B cell (primary cell): Measurements from ENCODE around the gene PRIM2. TPM values are rescaled to one million over a fixed set of nuclear protein-coding genes. Genes with fewer than 3 reads are reported as not detected.

ENCODE experiments used
- ATAC-seq: fragments of 200-7000 bp; cut with Tn5 transposase; one replicate; pipeline ENCODE4 v1.10.0; 2021; ENCODE audit warnings: low read depth, mild to moderate bottlenecking, moderate number of reproducible peaks, moderate library complexity
- CTCF ChIA-PET: fragments of 350-600 bp; sonication (Branson Sonifier 250); formaldehyde crosslinking; loops from one replicate; lab custom pipeline; 2021; ENCODE audit warnings: antibody characterized with exemption, inconsistent platforms; lab: Charles Lee
- POLR2A ChIA-PET: fragments of 350-600 bp; sonication (Branson Sonifier 250); formaldehyde crosslinking; loops from one replicate; lab custom pipeline; 2021; ENCODE audit warnings: antibody characterized with exemption; lab: Charles Lee
- DNase-seq: peaks from one replicate; pipeline ENCODE4 v3.0.0; 2013
- H2AFZ ChIP-seq: 2 replicates; pipeline ENCODE4 v1.6.1; 2012; ENCODE audit warnings: mild to moderate bottlenecking, low read depth, low read length; ENCODE audit not compliant: insufficient read depth, poor library complexity, severe bottlenecking
- H3K27ac ChIP-seq, 2 donors: 1 replicate in 1 of 2; 2 replicates in 1 of 2; pipeline ENCODE4 v1.5.1; 2012 to 2013; ENCODE audit warnings: low read length in 2 of 2, mild to moderate bottlenecking in 2 of 2, moderate library complexity in 1 of 2
- H3K27me3 ChIP-seq, 4 experiments: fragments of 200-600 bp in 1 of 4; sonication (generic) in 1 of 4; replicated peaks in 1 of 4; 1 replicate in 2 of 4; 2 replicates in 2 of 4; pipeline versions ENCODE4 v1.6.1 to v1.7.0; 2013 to 2016; ENCODE audit warnings: low read length in 3 of 4, mild to moderate bottlenecking in 2 of 4, mixed read lengths in 1 of 4, moderate library complexity in 1 of 4; ENCODE audit not compliant: insufficient read depth in 4 of 4, control insufficient read depth in 3 of 4; ENCODE audit errors: control extremely low read depth in 1 of 4
- H3K36me3 ChIP-seq, 2 experiments: replicated peaks in 1 of 2; 1 replicate in 1 of 2; 2 replicates in 1 of 2; pipeline versions ENCODE4 v1.6.1 to v1.7.1; 2013; ENCODE audit warnings: low read length in 1 of 2; ENCODE audit not compliant: insufficient read depth in 2 of 2, control insufficient read depth in 1 of 2; ENCODE audit errors: control extremely low read depth in 1 of 2, extremely low read depth in 1 of 2
- H3K4me1 ChIP-seq, 2 donors: fragments of 200-600 bp in 1 of 2; sonication (generic) in 1 of 2; 1 replicate in 1 of 2; 2 replicates in 1 of 2; pipeline versions ENCODE4 v1.5.1 to v1.6.1; 2013 to 2017; ENCODE audit warnings: low read length in 2 of 2; ENCODE audit not compliant: control insufficient read depth in 2 of 2, insufficient read depth in 2 of 2
- H3K4me2 ChIP-seq: replicated peaks from 2 replicates; pipeline ENCODE3; 2012; ENCODE audit warnings: mild to moderate bottlenecking, low read depth, low read length; ENCODE audit not compliant: poor library complexity, severe bottlenecking
- H3K4me3 ChIP-seq, 5 experiments: fragments of 200-600 bp in 1 of 5; sonication (generic) in 1 of 5; 1 replicate in 3 of 5; 2 replicates in 2 of 5; pipeline versions ENCODE4 v1.5.1 to v1.7.0; 2011 to 2016; ENCODE audit warnings: low read length in 4 of 5, mild to moderate bottlenecking in 4 of 5, low read depth in 2 of 5, control low read depth in 1 of 5, moderate library complexity in 1 of 5; ENCODE audit not compliant: insufficient read depth in 1 of 5; ENCODE audit errors: control extremely low read depth in 1 of 5, extremely low read depth in 1 of 5
- H3K79me2 ChIP-seq: fragments of 200-600 bp; sonication (generic); one replicate; pipeline ENCODE4 v1.6.0; 2016; ENCODE audit warnings: low read length; ENCODE audit not compliant: control insufficient read depth, insufficient read depth
- H3K9ac ChIP-seq: fragments of 200-600 bp; sonication (generic); 2 replicates; pipeline ENCODE4 v1.6.1; 2017; ENCODE audit warnings: mild to moderate bottlenecking, low read length, moderate library complexity
- H3K9me3 ChIP-seq, 3 donors: one replicate each; pipeline versions ENCODE4 v1.6.1 to v1.7.1; 2013; ENCODE audit warnings: low read length in 2 of 3; ENCODE audit not compliant: control insufficient read depth in 2 of 3, insufficient read depth in 1 of 3; ENCODE audit errors: control extremely low read depth in 1 of 3
- H4K20me1 ChIP-seq: 2 replicates; pipeline ENCODE4 v1.6.0; 2012; ENCODE audit warnings: mild to moderate bottlenecking, low read length; ENCODE audit not compliant: insufficient read depth, control insufficient read depth, poor library complexity, severe bottlenecking
- H3K27ac Mint-ChIP-seq: one replicate; pipeline ENCODE4 v1.8.0; 2021; ENCODE audit warnings: mixed read lengths
- H3K27me3 Mint-ChIP-seq: one replicate; pipeline ENCODE4 v1.8.0; 2021; ENCODE audit warnings: mixed read lengths
- H3K4me1 Mint-ChIP-seq: one replicate; pipeline ENCODE4 v1.8.0; 2021; ENCODE audit warnings: mixed read lengths
- H3K4me3 Mint-ChIP-seq: one replicate; pipeline ENCODE4 v1.8.0; 2021; ENCODE audit warnings: mixed read lengths
- H3K9me3 Mint-ChIP-seq: one replicate; pipeline ENCODE4 v1.8.0; 2022; ENCODE audit warnings: mixed read lengths; ENCODE audit not compliant: insufficient read depth
- CTCF ChIP-seq: fragments of 200-600 bp; IDR thresholded peaks from one replicate; pipeline ENCODE4 v1.8.0; 2022; ENCODE audit warnings: antibody characterized with exemption, mild to moderate bottlenecking
- EZH2 ChIP-seq: IDR thresholded peaks from 2 replicates; pipeline ENCODE4 v1.6.1; 2012; ENCODE audit warnings: borderline replicate concordance, low read depth, mild to moderate bottlenecking, moderate library complexity, low read length; ENCODE audit not compliant: insufficient read depth, poor library complexity, severe bottlenecking
- WGBS: methylation state at CpG from one replicate; pipeline ENCODE4 v1.1.5; 2013; ENCODE audit warnings: missing lambda C conversion rate; ENCODE audit not compliant: insufficient coverage; 5-methylcytosine and 5-hydroxymethylcytosine counted together
- intact Hi-C: fragments of 100-400 bp; cut with micrococcal nuclease; formaldehyde crosslinking; loops from one replicate; pipeline ENCODE4 v1.10.0; 2022
- polyA plus RNA-seq: library from polyadenylated mRNA; depleted of rRNA; stranded (reverse); fragments of >200 nt; gene quantifications from 2 replicates; pipeline ENCODE4 v1.2.3, GENCODE V29; 2012
- total RNA-seq, 2 donors: library from RNA; stranded (reverse); fragments of 120-200 nt in 1 of 2; gene quantifications; 1 replicate in 1 of 2; 2 replicates in 1 of 2; pipeline versions ENCODE4 v1.2.3 to v1.2.4, GENCODE V29; 2013 to 2022

PRIM2 gene
- total and polyA plus RNA-seq, 2 donors (not counting 1 experiment from before 2014, with no cell fraction given) = 5.2 to 21.0 TPM

- Mint-ChIP-seq H3K27ac (no peak overlapping the region), H3K27me3 (peaks cover 31% of the 10 kb centered on the region), H3K9me3 (no peaks in the 10 kb centered on the region), H3K4me1 (no peaks in the 10 kb centered on the region), H3K4me3 (no peak overlapping the region)
- no peak overlapping the region for H3K27ac ChIP-seq
- no peak overlapping the region for H3K4me2 ChIP-seq
- ChIA-PET CTCF (interaction anchor here (1.2 kb wide), 1 partner anchor 10 kb away, joined by 4 read pairs; no protein-coding TSS in a partner anchor), POLR2A (no interaction called here)
- no peak overlapping the region for H3K4me3 ChIP-seq
- H3K9ac ChIP-seq = no peak overlapping the region
- H4K20me1 ChIP-seq = no peaks in the 10 kb centered on the region
- H3K36me3 ChIP-seq = no peaks in the 10 kb centered on the region
- WGBS = no CpG with 5 or more reads among the region's 3 CpGs
- DNase-seq (no peak), ATAC-seq (no peak)
- no peak for TF ChIP-seq EZH2
- no peak for TF ChIP-seq CTCF
- intact Hi-C loops = no loop called here
- no peak overlapping the region for H2AFZ ChIP-seq
- no peaks in the 10 kb centered on the region for H3K79me2 ChIP-seq
- no peaks in the 10 kb centered on the region for H3K4me1 ChIP-seq
- peaks cover 0 to 4% (median 0%) of the 10 kb centered on the region in 3 donors for H3K9me3 ChIP-seq
- no peaks in the 10 kb centered on the region for H3K27me3 ChIP-seq
Observed at GRCh38 chr6:57275384-57275783, 42.0 kb upstream of the PRIM2 start.

GRCh38 chr6:57276946-57277345 lies 40.5 kb upstream of the PRIM2 start:
- no peak overlapping the region for H2AFZ ChIP-seq
- Mint-ChIP-seq H3K27ac (no peak overlapping the region), H3K4me3 (no peak overlapping the region), H3K9me3 (no peaks in the 10 kb centered on the region), H3K4me1 (no peaks in the 10 kb centered on the region), H3K27me3 (peaks cover 28% of the 10 kb centered on the region)
- H3K4me2 ChIP-seq = no peak overlapping the region
- no peaks in the 10 kb centered on the region for H3K36me3 ChIP-seq
- H3K4me3 ChIP-seq = no peak overlapping the region
- no peaks in the 10 kb centered on the region for H3K79me2 ChIP-seq
- ATAC-seq (no peak), DNase-seq (no peak)
- H3K4me1 ChIP-seq = no peaks in the 10 kb centered on the region
- H4K20me1 ChIP-seq = no peaks in the 10 kb centered on the region
- CTCF ChIA-PET = no interaction called here
- no peak overlapping the region for H3K9ac ChIP-seq
- intact Hi-C loops = no loop called here
- H3K9me3 ChIP-seq = peaks cover 0 to 4% (median 0%) of the 10 kb centered on the region in 3 donors
- TF ChIP-seq CTCF = no peak
- no peak for TF ChIP-seq EZH2
- H3K27me3 ChIP-seq = peaks cover 0 to 3% (median under 1%) of the 10 kb centered on the region in 4 experiments
- POLR2A ChIA-PET = no interaction called here
- no peak overlapping the region for H3K27ac ChIP-seq
